Activated CD8-positive, alpha-beta memory T cell treated with anti-CD3 and anti-CD28 coated beads, Interleukin-2, amount 10 ng/mL, durations not matched to agents 7 days and 5 days (primary cell): ENCODE data around the gene GPC3. TPM values are rescaled to one million over a fixed set of nuclear protein-coding genes. Genes with fewer than 3 reads are reported as not detected.

Experiments
- ATAC-seq: fragments of 150-1000 bp; cut with Tn5 transposase; one replicate; pipeline ENCODE4 v1.10.0; 2021; ENCODE audit warnings: moderate library complexity
- CTCF ChIA-PET: fragments of 350-600 bp; sonication (Branson Sonifier 250); formaldehyde crosslinking; loops from one replicate; lab custom pipeline; 2021; ENCODE audit warnings: antibody characterized with exemption; lab: Charles Lee
- DNase-seq: peaks from one replicate; pipeline ENCODE4 v3.0.0-alpha.2; 2020
- H3K27ac Mint-ChIP-seq: one replicate; pipeline ENCODE4 v1.8.0; 2021; ENCODE audit warnings: mild to moderate bottlenecking, mixed read lengths
- H3K27me3 Mint-ChIP-seq: one replicate; pipeline ENCODE4 v1.8.0; 2021; ENCODE audit warnings: mixed read lengths
- H3K36me3 Mint-ChIP-seq: one replicate; pipeline ENCODE4 v1.8.0; 2021; ENCODE audit warnings: mild to moderate bottlenecking, mixed read lengths
- H3K4me1 Mint-ChIP-seq: one replicate; pipeline ENCODE4 v1.8.0; 2021; ENCODE audit warnings: mixed read lengths
- H3K4me3 Mint-ChIP-seq: one replicate; pipeline ENCODE4 v1.8.0; 2021; ENCODE audit warnings: mild to moderate bottlenecking, moderate library complexity, mixed read lengths
- H3K9me3 Mint-ChIP-seq: one replicate; pipeline ENCODE4 v1.8.0; 2022; ENCODE audit warnings: low read depth, mixed read lengths
- total RNA-seq, 2 experiments: library from RNA; stranded (reverse); gene quantifications; one replicate each; pipeline ENCODE4 v1.2.3, GENCODE V29; 2021

Gene GPC3
- total RNA-seq, 2 experiments from 2014 or later: not detected

GRCh38 chrX:133566876-133567275 is 418.5 kb downstream of the GPC3 start:
- no peak for ATAC-seq
- H3K27me3 Mint-ChIP-seq: no peaks in the 10 kb centered on the region
- H3K27ac Mint-ChIP-seq: no peak overlapping the region
- no peak overlapping the region for H3K4me3 Mint-ChIP-seq
- no peaks in the 10 kb centered on the region for H3K4me1 Mint-ChIP-seq
- H3K36me3 Mint-ChIP-seq: no peaks in the 10 kb centered on the region
- CTCF ChIA-PET: no interaction called here
- no peak for DNase-seq
- H3K9me3 Mint-ChIP-seq: no peaks in the 10 kb centered on the region

GRCh38 chrX:133563705-133564104 is 421.7 kb downstream of the GPC3 start:
- Mint-ChIP-seq H3K4me1 (no peaks in the 10 kb centered on the region), H3K4me3 (no peak overlapping the region), H3K27me3 (no peaks in the 10 kb centered on the region), H3K9me3 (no peaks in the 10 kb centered on the region), H3K36me3 (no peaks in the 10 kb centered on the region), H3K27ac (no peak overlapping the region)
- CTCF ChIA-PET: no interaction called here
- DNase-seq: no peak
- ATAC-seq: no peak

- DNase-seq (no peak), ATAC-seq (no peak)
- no peak overlapping the region for H3K4me3 Mint-ChIP-seq
- CTCF ChIA-PET: no interaction called here
- H3K4me1 Mint-ChIP-seq: no peaks in the 10 kb centered on the region
- no peaks in the 10 kb centered on the region for H3K36me3 Mint-ChIP-seq
- H3K9me3 Mint-ChIP-seq: peaks cover 2% of the 10 kb centered on the region
- H3K27ac Mint-ChIP-seq: no peak overlapping the region
- H3K27me3 Mint-ChIP-seq: no peaks in the 10 kb centered on the region
Observed at GRCh38 chrX:133561251-133561650, 424.1 kb downstream of the GPC3 start.

GRCh38 chrX:133559909-133560308 is 425.5 kb downstream of the GPC3 start:
- Mint-ChIP-seq H3K27ac (no peak overlapping the region), H3K4me3 (no peak overlapping the region), H3K36me3 (no peaks in the 10 kb centered on the region), H3K27me3 (no peaks in the 10 kb centered on the region), H3K4me1 (no peaks in the 10 kb centered on the region), H3K9me3 (peaks cover 2% of the 10 kb centered on the region)
- CTCF ChIA-PET: no interaction called here
- DNase-seq (no peak), ATAC-seq (no peak)

- H3K36me3 Mint-ChIP-seq: no peaks in the 10 kb centered on the region
- DNase-seq: no peak
- no peak overlapping the region for H3K27ac Mint-ChIP-seq
- no peak for ATAC-seq
- no peak overlapping the region for H3K4me3 Mint-ChIP-seq
- H3K4me1 Mint-ChIP-seq: no peaks in the 10 kb centered on the region
- peaks cover 2% of the 10 kb centered on the region for H3K9me3 Mint-ChIP-seq
- CTCF ChIA-PET: no interaction called here
- no peaks in the 10 kb centered on the region for H3K27me3 Mint-ChIP-seq
Observed at GRCh38 chrX:133555782-133556458, 429.5 kb downstream of the GPC3 start.

- DNase-seq (no peak), ATAC-seq (no peak)
- H3K9me3 Mint-ChIP-seq: no peaks in the 10 kb centered on the region
- H3K36me3 Mint-ChIP-seq: no peaks in the 10 kb centered on the region
- CTCF ChIA-PET: no interaction called here
- no peaks in the 10 kb centered on the region for H3K4me1 Mint-ChIP-seq
- no peak overlapping the region for H3K27ac Mint-ChIP-seq
- H3K27me3 Mint-ChIP-seq: no peaks in the 10 kb centered on the region
- H3K4me3 Mint-ChIP-seq: no peak overlapping the region
Observed at GRCh38 chrX:133550665-133551485, 434.5 kb downstream of the GPC3 start.

- no peaks in the 10 kb centered on the region for H3K4me1 Mint-ChIP-seq
- no peaks in the 10 kb centered on the region for H3K27me3 Mint-ChIP-seq
- H3K36me3 Mint-ChIP-seq: no peaks in the 10 kb centered on the region
- DNase-seq (no peak), ATAC-seq (no peak)
- no peak overlapping the region for H3K4me3 Mint-ChIP-seq
- no peaks in the 10 kb centered on the region for H3K9me3 Mint-ChIP-seq
- no peak overlapping the region for H3K27ac Mint-ChIP-seq
- CTCF ChIA-PET: no interaction called here
Observed at GRCh38 chrX:133549295-133549933, 436.0 kb downstream of the GPC3 start.

GRCh38 chrX:133546441-133546840 is 439.0 kb downstream of the GPC3 start:
- ATAC-seq: no peak
- Mint-ChIP-seq H3K27ac (no peak overlapping the region), H3K27me3 (no peaks in the 10 kb centered on the region), H3K4me1 (no peaks in the 10 kb centered on the region), H3K4me3 (no peak overlapping the region), H3K9me3 (no peaks in the 10 kb centered on the region), H3K36me3 (no peaks in the 10 kb centered on the region)
- DNase-seq: no peak
- CTCF ChIA-PET: no interaction called here

- Mint-ChIP-seq H3K27ac (no peak overlapping the region), H3K9me3 (no peaks in the 10 kb centered on the region), H3K4me1 (no peaks in the 10 kb centered on the region), H3K4me3 (no peak overlapping the region), H3K36me3 (no peaks in the 10 kb centered on the region), H3K27me3 (no peaks in the 10 kb centered on the region)
- no peak for DNase-seq
- ATAC-seq: no peak
- CTCF ChIA-PET: no interaction called here
Observed at GRCh38 chrX:133544778-133545177, 440.6 kb downstream of the GPC3 start.

- no peaks in the 10 kb centered on the region for H3K9me3 Mint-ChIP-seq
- no peak for ATAC-seq
- H3K36me3 Mint-ChIP-seq: no peaks in the 10 kb centered on the region
- DNase-seq: no peak
- no peak overlapping the region for H3K27ac Mint-ChIP-seq
- no peaks in the 10 kb centered on the region for H3K4me1 Mint-ChIP-seq
- CTCF ChIA-PET: no interaction called here
- H3K4me3 Mint-ChIP-seq: no peak overlapping the region
- no peaks in the 10 kb centered on the region for H3K27me3 Mint-ChIP-seq
Observed at GRCh38 chrX:133544115-133544514, 441.3 kb downstream of the GPC3 start.

- Mint-ChIP-seq H3K36me3 (no peaks in the 10 kb centered on the region), H3K9me3 (no peaks in the 10 kb centered on the region), H3K27me3 (no peaks in the 10 kb centered on the region), H3K4me1 (no peaks in the 10 kb centered on the region), H3K4me3 (no peak overlapping the region), H3K27ac (no peak overlapping the region)
- ATAC-seq (no peak), DNase-seq (no peak)
- CTCF ChIA-PET: no interaction called here
Observed at GRCh38 chrX:133543654-133544053, 441.7 kb downstream of the GPC3 start.

GRCh38 chrX:133542476-133542875 is 442.9 kb downstream of the GPC3 start:
- no peak for DNase-seq
- no peaks in the 10 kb centered on the region for H3K9me3 Mint-ChIP-seq
- H3K27me3 Mint-ChIP-seq: no peaks in the 10 kb centered on the region
- H3K36me3 Mint-ChIP-seq: no peaks in the 10 kb centered on the region
- H3K4me1 Mint-ChIP-seq: no peaks in the 10 kb centered on the region
- no peak for ATAC-seq
- H3K27ac Mint-ChIP-seq: no peak overlapping the region
- no peak overlapping the region for H3K4me3 Mint-ChIP-seq
- CTCF ChIA-PET: no interaction called here

- no peak overlapping the region for H3K27ac Mint-ChIP-seq
- DNase-seq (no peak), ATAC-seq (no peak)
- CTCF ChIA-PET: no interaction called here
- H3K36me3 Mint-ChIP-seq: no peaks in the 10 kb centered on the region
- no peaks in the 10 kb centered on the region for H3K9me3 Mint-ChIP-seq
- no peaks in the 10 kb centered on the region for H3K27me3 Mint-ChIP-seq
- H3K4me3 Mint-ChIP-seq: no peak overlapping the region
- no peaks in the 10 kb centered on the region for H3K4me1 Mint-ChIP-seq
Observed at GRCh38 chrX:133541021-133541420, 444.4 kb downstream of the GPC3 start.

- CTCF ChIA-PET: no interaction called here
- DNase-seq (no peak), ATAC-seq (no peak)
- no peaks in the 10 kb centered on the region for H3K9me3 Mint-ChIP-seq
- H3K4me3 Mint-ChIP-seq: no peak overlapping the region
- no peaks in the 10 kb centered on the region for H3K36me3 Mint-ChIP-seq
- H3K27ac Mint-ChIP-seq: no peak overlapping the region
- no peaks in the 10 kb centered on the region for H3K4me1 Mint-ChIP-seq
- H3K27me3 Mint-ChIP-seq: no peaks in the 10 kb centered on the region
Observed at GRCh38 chrX:133538148-133538547, 447.2 kb downstream of the GPC3 start.
